GM19324 (cell line): Measurements from ENCODE around the gene SATL1.
"Not testable (repeated sequence)": the region's sequence is repeated elsewhere in the genome, so short reads cannot be mapped to it uniquely, and the experiment has no call there.

Experiments
- ATAC-seq: cut with Tn5 transposase; IDR thresholded peaks from one replicate; pipeline ENCODE4 v1.9.1; 2021; ENCODE audit warnings: mild to moderate bottlenecking, moderate library complexity; ENCODE audit not compliant: unreplicated experiment, low FRiP score

The SATL1 gene

DNA sequence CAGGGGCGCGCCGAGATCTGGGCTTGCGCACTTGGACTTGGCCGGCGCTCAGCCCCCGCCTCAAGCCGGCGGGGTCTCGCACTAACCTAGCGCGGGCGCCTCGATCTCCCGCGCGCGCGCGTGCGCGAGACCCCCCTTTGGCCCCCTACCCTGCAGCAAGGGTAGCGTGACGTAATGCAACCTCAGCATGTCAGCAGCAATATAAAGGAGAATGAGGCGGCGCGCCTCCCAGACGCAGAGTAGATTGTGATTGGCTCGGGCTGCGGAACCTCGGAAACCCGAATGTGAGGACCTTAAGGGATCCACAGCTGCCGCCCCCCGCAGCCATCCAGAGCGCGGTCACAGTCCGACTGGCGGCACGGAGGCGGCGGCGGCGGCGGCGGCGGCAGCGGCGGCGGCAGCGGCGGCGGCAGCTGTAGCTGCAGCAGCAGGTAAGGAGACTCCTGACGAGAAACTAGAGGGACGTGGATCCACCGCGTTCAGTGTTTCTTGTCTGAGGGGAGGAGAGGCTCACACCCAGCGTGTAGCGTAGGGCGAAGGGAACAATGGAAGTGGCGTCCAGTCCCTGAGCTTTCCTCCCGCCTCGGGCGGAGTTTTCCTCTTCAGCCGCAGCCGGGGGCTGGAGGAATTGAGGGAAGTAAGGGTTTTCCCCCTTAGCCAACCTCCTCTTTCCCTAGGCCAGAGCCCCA lies at the start of gene SATL1, which contains the start of gene ZNF711:
TSS of gene SATL1 (minus strand) at position 19 of the 689 bp plus-strand sequence. CDS start 134,811 bp downstream, outside the sequence.
TSS of gene ZNF711 (plus strand) at position 231 of the 689 bp plus-strand sequence. CDS start 3,582 bp downstream, outside the sequence.
- peak; percentile 68 for ATAC-seq

GRCh38 chrX:85288992-85289723 lies 45.6 kb upstream of the SATL1 start:
- no peak for ATAC-seq

DNA sequence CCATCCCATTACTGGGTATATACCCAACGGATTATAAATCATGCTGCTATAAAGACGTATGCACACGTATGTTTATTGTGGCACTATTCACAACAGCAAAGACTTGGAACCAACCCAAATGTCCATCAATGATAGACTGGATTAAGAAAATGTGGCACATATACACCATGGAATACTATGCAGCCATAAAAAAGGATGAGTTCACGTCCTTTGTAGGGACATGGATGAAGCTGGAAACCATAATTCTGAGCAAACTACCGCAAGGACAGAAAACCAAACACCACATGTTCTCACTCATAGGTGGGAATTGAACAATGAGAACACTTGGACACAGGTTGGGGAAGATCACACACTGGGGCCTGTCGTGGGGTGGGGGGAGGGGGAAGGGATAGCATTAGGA lies 41.7 kb upstream of the SATL1 start:
- ATAC-seq = not testable (repeated sequence)

GRCh38 chrX:85244450-85245211 lies 1.1 kb upstream of the SATL1 start:
- peak; percentile 41 for ATAC-seq

DNA sequence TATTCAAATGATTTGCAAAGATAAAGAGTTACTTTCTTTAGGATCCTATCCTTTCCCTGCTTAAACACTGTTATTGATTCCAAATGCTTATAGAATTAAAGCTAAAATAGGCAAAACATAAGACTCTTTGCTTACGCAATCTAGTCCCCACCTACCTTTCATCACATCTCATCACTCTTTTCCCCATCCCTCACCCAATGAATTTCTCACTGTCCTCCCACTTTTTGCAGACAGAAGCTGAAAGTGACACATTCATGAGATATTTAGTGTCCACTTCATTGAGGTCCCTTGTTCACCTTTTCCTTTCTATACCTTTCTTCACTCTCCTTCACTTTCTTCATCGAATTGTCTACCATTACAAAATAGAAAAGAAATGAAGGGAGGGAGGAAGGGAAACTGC lies 424 bp downstream of the SATL1 start:
- no peak for ATAC-seq

- no peak for ATAC-seq
Observed at GRCh38 chrX:85223359-85223758, 20.2 kb downstream of the SATL1 start.

DNA sequence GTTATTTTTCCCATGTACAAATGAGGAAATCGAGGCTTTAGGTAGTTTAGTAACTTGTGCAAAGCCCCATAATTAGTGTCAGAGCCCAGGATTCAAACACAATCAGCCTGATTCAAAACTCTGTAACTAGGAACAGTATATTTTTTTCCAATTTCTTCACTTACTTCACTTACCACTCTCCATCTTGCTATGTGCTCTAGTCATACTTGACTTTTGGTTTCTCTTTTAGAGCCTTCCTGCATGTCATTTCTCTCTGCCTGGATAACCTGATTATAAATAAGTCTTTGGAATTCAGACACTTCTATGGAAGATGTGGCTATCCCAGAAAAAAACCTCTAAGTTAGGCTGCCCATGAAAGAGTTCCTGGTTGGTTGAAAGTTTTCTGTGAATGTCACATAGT lies 22.2 kb downstream of the SATL1 start:
- peak; percentile 60 for ATAC-seq

GRCh38 chrX:85215946-85216345 lies 27.6 kb downstream of the SATL1 start:
- ATAC-seq = no peak

- no peak for ATAC-seq
Observed at GRCh38 chrX:85213792-85214530, 29.6 kb downstream of the SATL1 start.

DNA sequence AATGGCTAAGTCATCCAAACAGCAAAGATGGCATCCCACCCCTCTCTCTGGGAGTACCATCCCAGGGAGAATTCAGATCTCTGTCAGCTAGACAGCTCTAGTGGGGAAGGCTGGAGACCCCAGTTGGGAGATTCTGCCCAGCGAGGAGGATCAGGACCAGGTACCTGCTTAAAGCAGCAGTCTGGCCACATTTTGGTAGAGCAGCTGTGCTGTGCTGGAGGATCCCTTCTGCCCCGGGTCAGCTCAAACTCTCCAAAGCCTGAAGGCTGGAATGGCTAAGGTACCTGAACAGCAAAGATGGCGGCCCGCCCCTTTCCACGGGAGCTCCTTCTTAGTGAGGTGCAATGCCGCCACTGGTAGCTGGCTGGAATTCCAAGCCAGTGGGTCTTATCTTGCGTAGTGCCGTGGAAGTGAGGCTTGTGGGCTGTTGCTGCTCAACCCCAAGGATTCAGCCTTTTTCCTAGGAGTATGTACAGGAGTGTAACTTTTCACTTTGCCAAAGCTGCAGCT lies 40.1 kb downstream of the SATL1 start:
- no peak for ATAC-seq

DNA sequence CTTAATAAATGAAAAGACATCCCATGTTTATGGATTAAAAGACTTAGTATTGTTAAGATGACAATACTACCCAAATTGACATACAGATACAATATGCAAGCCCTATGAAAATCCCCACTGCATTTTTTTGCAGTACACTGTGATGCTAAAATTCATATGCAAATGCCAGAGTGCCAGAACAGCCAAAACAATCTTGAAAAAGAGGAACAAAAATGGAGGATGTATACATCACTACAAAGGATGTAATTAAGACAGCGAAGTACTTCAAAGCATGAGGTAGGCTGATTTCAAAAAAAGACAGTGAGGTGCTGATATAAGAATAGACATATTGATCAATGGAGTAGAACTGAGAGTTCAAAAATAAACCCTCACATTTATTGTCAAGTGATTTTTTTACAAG lies 47.3 kb downstream of the SATL1 start:
- ATAC-seq = no peak

DNA sequence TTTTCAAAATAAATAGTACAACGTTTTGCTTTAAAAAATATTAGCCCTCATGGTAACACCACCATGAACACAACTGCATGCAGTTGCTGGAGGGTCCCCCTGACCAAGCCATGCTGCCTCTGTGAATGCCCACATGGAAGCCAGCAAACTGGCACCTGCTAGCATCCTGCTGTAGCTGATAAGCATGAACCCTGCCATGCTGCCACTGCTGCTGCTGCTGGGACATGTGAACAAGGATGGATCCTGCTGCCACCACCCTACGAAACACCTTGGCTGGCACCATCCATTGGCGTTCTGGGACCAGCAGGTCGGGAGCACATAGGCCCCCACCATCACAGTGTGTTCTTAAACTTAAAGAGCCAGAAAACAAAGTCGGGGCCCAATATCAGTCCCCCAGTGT lies 83.9 kb downstream of the SATL1 start:
- no peak for ATAC-seq

- ATAC-seq = no peak
Observed at GRCh38 chrX:85140964-85141363, 102.6 kb downstream of the SATL1 start.

DNA sequence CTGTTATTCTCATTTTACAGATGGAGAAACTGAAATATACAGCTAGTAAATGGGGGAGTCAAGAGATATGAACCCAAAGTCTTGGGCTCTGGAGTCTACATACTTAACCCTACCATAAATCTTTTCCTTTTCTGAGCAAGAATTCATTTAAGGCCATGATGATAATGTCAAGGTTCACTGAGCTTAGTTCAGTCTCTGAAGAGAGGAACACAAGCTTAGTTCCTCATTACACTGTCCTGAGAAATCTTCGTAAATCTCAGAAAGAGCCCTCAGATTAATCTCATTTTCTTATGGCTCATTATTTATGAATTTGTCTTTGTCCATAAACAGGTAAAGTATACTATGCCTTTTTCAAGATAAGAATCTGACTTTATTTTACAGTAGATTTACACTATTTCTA lies 104.2 kb downstream of the SATL1 start:
- ATAC-seq = no peak

DNA sequence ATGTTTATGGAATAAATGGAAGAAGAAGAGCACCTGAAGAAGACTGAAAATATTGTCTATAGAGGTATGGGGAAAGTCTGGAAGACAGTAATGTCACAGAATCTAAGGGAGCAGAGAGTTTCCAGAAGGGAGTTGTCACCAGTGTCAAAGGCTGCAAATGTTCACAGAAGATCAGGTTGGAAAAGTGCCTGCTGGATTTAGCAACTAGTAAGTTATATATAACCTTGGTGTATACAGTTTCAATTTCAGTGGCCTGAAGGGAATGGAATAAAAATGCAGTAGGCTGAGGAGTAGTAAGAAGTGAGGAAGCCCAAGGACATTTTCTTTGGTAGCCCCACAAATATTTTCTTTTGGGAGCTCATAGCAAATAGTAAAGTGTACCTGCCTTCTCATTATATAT lies 107.2 kb downstream of the SATL1 start:
- no peak for ATAC-seq

DNA sequence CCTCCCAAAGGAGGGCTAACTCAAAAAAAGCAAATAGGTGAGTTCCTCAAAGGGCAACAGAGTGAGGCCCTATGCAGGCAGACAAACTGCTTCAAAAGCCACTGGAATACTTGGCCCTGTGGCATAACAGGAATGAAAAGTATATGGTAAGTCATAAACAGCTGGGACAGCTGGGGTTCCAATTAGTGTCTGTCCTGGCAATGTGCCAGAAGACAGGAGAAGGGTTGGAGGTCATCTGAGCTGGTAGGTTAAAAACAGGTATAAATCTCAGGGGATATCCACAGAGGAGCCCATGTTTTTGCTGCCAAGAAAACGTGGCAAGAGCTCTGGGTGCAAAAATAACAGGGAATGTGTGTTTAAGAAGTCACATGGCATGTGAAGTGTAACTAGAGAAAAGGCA lies 128.3 kb downstream of the SATL1 start:
- ATAC-seq = no peak

GRCh38 chrX:85114776-85115175 lies 128.8 kb downstream of the SATL1 start:
- no peak for ATAC-seq

DNA sequence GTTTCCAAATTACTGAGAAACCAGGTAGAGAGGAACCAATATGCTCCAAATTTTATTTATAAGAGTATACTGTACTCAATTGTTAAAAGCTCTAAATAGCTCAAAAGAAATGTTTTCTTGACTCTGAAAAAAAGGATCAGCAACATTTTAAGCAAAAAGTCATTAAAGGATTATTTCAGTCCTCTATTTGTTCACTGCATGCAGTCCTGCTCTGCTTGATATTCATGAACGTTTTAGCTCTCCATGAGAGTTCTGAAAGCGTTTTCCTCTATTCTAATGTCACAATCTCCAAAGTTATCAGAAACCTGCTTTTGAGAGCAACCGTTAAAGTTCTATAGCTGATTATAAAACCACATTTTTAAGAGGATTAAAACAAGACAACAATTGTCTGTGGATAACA lies 129.4 kb downstream of the SATL1 start:
- no peak for ATAC-seq

DNA sequence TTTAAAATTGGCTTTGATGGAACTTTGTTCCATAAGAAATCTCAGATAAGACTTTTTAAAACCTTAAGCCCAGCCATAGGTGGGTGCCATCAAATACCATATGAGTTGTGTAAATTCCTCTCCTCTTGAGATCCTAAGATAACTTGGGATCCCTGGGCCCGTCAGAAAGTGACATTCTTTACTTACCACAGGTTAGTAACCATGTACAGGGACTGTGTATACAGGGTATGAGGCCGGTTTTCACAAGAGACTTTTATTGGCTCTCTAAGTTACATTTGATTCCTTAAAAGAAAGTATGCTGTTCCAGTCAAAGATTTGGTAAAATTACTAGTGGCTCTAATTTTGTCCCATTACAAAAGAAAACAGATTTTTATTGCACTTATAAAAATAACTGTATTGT lies 129.8 kb downstream of the SATL1 start:
- ATAC-seq = no peak

- no peak for ATAC-seq
Observed at GRCh38 chrX:85112293-85112692, 131.3 kb downstream of the SATL1 start.
